Brain microvascular endothelial cell (primary cell): ENCODE measurements around the gene ZC2HC1C.

Experiments
- DNase-seq: peaks from one replicate; pipeline ENCODE4 v3.0.0-alpha.2; 2020
- H3K27ac ChIP-seq: fragments of 250-450 bp; sonication (Bioruptor Pico); 2 replicates; pipeline ENCODE4 v1.5.1; 2020; ENCODE audit warnings: mild to moderate bottlenecking, moderate library complexity
- H3K27me3 ChIP-seq: fragments of 250-450 bp; sonication (Bioruptor Pico); replicated peaks from 2 replicates; pipeline ENCODE4 v1.5.1; 2020; ENCODE audit warnings: mild to moderate bottlenecking
- H3K36me3 ChIP-seq: fragments of 250-450 bp; sonication (Bioruptor Pico); replicated peaks from 2 replicates; pipeline ENCODE4 v1.5.1; 2020; ENCODE audit warnings: mild to moderate bottlenecking
- H3K4me3 ChIP-seq: 2 replicates; pipeline ENCODE4 v1.5.1; 2011; ENCODE audit warnings: low read depth, mild to moderate bottlenecking, control low read depth, low read length, moderate library complexity
- CTCF ChIP-seq: IDR thresholded peaks from 2 replicates; pipeline ENCODE4 v1.5.1; 2011; ENCODE audit warnings: low read depth, mild to moderate bottlenecking, moderate library complexity, low read length, control low read depth, inconsistent platforms; ENCODE audit errors: missing control alignments
- in situ Hi-C: cut with HindIII; loops from 2 replicates; pipeline ENCODE4 v1.10.0; 2017; ENCODE audit warnings: low sequenced_read_pairs, low pct_ligation_motif_present

ZC2HC1C gene

GRCh38 chr14:75049731-75050201, 19.7 kb upstream of the ZC2HC1C start:
- H3K27me3 ChIP-seq: no peaks in the 10 kb centered on the region
- no peak overlapping the region for H3K27ac ChIP-seq
- H3K4me3 ChIP-seq: no peak overlapping the region
- no peaks in the 10 kb centered on the region for H3K36me3 ChIP-seq
- in situ Hi-C loops: no loop called here
- no peak for TF ChIP-seq CTCF
- DNase-seq: no peak

- Histone ChIP-seq H3K27ac (peak within 1 kb of the TSS; percentile 69), H3K27me3 (no peaks in the 10 kb centered on the region), H3K4me3 (peak within 1 kb of the TSS; percentile 67), H3K36me3 (no peaks in the 10 kb centered on the region)
- in situ Hi-C loops: no loop called here
- peak; percentile 38 for DNase-seq
- no peak for TF ChIP-seq CTCF
These were observed 18.4 kb upstream of the ZC2HC1C start, which contains the start of gene MLH3 for GRCh38 chr14:75050852-75051555. Gene MLH3 (minus strand): TSS chr14:75051467. CDS start chr14:75049655, 1,812 bp downstream.

- in situ Hi-C loops: no loop called here
- Histone ChIP-seq H3K4me3 (peak overlapping the region; percentile 67), H3K27me3 (no peaks in the 10 kb centered on the region), H3K36me3 (no peaks in the 10 kb centered on the region), H3K27ac (no peak overlapping the region)
- DNase-seq: no peak
- TF ChIP-seq CTCF: no peak
These were observed 17.9 kb upstream of the ZC2HC1C start for GRCh38 chr14:75051556-75051899.

GRCh38 chr14:75053396-75054291, 15.8 kb upstream of the ZC2HC1C start:
- DNase-seq: no peak
- in situ Hi-C loops: no loop called here
- H3K4me3 ChIP-seq: no peak overlapping the region
- no peak overlapping the region for H3K27ac ChIP-seq
- no peaks in the 10 kb centered on the region for H3K27me3 ChIP-seq
- no peaks in the 10 kb centered on the region for H3K36me3 ChIP-seq
- no peak for TF ChIP-seq CTCF

- in situ Hi-C loops: no loop called here
- Histone ChIP-seq H3K36me3 (no peaks in the 10 kb centered on the region), H3K4me3 (no peak overlapping the region), H3K27me3 (no peaks in the 10 kb centered on the region), H3K27ac (no peak overlapping the region)
- DNase-seq: no peak
- TF ChIP-seq CTCF: no peak
These were observed 15.0 kb upstream of the ZC2HC1C start for GRCh38 chr14:75054421-75054820.
